ENCODE measurements around the gene ZFP36L2.
"Not testable (repeated sequence)": the region's sequence is repeated elsewhere in the genome, so short reads cannot be mapped to it uniquely, and the experiment has no call there.

Gene ZFP36L2

GRCh38 chr2:43210125-43210466, 16.3 kb downstream of the ZFP36L2 start:
- DNase-seq (ENCODE audit: low read depth in 2 of 3, low spot score in 2 of 3), result no peak

DNA sequence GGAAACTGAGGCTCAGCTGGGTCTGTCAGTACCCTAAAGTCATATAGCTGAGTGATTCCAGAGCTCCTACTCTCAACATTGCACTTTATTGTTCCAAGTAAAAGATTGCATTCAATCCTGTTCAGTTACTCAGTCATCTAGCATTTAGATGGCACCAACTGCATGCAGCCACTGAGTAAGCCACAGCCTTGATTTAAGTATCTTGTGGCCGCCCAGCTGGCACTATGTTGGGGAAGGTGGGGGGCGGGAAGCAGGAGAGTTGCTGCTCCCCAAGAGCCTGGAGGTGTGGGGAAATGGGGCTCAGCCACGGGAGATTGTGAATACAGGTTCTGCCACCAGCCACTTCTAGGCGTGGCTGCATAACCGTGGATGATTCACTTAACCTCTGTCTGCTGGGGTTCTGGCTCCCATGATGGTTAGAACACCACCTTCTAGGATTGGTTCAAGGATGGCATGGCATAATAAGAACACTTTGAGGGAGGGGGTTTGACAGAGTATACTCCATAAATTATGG, 17.1 kb downstream of the ZFP36L2 start:
- no peak for DNase-seq (ENCODE audit: low read depth in 2 of 3, low spot score in 2 of 3)

DNA sequence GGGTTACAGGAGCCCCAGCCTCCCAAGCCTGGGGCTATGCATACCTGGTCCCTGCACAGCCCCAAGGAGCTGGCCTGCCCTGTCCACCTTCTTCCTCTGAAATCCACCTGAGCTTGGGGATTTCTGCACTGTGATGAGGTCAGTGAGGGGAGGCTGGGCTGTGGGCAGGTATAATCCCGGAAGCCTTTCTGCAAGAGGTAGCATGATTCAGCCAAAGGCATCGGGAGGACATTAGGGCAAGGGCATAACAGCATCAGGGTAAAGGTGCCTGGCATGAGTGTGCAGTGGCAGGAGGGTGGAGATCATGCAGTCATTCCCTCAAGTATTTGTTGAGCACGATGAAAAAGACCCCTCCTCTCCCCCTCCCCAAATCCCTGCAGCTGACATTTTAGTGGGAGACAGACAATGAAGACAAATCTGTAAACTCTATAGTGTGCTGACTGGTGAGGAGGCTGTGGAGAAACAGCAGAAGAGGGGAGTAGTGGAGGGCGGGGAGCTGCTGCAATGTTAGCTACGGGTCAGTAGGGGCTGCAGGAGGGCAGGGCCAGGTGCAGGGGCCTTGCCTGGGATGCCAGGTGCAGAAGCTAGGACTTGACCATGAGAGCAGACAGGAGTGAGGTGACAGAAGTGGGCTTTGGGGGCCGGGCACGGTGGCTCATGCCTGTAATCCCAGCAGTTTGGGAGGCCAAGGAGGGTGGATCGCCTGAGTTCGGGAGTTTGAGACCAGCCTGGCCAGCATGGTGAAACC, 18.7 kb downstream of the ZFP36L2 start:
- no peak for DNase-seq (ENCODE audit: low read depth in 2 of 3, low spot score in 2 of 3)

- DNase-seq (ENCODE audit: low read depth in 2 of 3, low spot score in 2 of 3), result no peak
Observed at GRCh38 chr2:43206602-43207001, 19.8 kb downstream of the ZFP36L2 start.

DNA sequence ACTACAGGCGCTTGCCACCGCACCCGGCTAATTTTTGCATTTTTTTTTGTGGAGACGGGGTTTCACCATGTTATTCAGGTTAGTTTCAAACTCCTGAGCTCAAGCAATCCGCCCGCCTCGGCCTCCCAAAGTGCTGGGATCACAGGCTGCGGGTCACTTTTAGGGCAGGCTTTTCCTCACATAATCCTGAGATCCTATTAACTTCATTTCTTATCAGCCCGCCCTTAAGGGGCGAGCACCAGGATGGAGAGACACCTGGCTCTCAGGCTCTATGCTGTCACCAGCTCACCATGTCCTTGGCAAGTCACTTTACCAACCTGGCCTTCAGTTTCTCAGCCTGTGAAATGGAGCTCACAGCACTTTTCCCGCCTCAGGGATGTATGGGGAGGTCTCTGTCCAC, 23.0 kb downstream of the ZFP36L2 start:
- no peak for DNase-seq (ENCODE audit: low read depth in 2 of 3, low spot score in 2 of 3)

GRCh38 chr2:43202289-43202688, 24.1 kb downstream of the ZFP36L2 start:
- DNase-seq (ENCODE audit: low read depth in 2 of 3, low spot score in 2 of 3), result no peak

DNA sequence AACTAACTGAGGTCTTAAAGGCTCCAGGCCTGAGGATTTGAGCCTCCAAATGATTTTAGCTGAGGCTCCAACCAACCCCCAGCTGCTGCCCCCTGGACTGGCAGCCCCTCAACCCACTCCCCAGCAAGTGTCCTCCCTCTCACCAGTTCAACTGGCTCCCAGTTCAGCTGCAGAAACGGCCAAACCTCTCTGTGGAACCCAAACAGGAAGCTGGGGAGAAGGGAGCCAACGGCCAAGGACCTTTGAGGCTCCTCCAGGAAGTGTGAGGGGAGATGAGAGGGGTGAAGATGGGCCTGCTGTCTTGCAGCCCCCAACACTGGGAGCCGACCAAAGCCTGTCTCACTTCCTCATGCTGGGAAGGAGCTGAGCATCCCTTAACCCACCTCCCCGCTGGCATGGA, 24.9 kb downstream of the ZFP36L2 start:
- DNase-seq (ENCODE audit: low read depth in 2 of 3, low spot score in 2 of 3), result no peak

DNA sequence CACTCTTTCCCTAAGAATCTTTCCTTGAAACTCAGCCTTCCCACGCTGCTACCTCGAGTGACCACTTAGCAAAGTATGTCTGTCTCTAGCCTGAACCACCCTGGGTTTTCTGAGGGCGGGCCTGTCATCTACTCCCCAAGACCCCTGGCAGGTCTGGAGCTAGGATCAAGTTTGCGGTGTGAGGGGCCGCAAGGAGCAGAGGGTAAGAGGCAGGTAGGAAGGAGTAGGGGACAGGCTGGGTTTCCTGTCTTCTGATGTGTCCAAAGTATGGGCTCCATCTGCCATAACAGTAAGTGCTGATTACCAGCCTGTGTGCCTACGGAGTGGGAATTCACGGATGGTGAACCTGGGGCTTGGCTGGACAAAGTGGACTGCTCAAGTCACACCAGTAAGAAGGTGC, 25.4 kb downstream of the ZFP36L2 start:
- no peak for DNase-seq (ENCODE audit: low read depth in 2 of 3, low spot score in 2 of 3)

DNA sequence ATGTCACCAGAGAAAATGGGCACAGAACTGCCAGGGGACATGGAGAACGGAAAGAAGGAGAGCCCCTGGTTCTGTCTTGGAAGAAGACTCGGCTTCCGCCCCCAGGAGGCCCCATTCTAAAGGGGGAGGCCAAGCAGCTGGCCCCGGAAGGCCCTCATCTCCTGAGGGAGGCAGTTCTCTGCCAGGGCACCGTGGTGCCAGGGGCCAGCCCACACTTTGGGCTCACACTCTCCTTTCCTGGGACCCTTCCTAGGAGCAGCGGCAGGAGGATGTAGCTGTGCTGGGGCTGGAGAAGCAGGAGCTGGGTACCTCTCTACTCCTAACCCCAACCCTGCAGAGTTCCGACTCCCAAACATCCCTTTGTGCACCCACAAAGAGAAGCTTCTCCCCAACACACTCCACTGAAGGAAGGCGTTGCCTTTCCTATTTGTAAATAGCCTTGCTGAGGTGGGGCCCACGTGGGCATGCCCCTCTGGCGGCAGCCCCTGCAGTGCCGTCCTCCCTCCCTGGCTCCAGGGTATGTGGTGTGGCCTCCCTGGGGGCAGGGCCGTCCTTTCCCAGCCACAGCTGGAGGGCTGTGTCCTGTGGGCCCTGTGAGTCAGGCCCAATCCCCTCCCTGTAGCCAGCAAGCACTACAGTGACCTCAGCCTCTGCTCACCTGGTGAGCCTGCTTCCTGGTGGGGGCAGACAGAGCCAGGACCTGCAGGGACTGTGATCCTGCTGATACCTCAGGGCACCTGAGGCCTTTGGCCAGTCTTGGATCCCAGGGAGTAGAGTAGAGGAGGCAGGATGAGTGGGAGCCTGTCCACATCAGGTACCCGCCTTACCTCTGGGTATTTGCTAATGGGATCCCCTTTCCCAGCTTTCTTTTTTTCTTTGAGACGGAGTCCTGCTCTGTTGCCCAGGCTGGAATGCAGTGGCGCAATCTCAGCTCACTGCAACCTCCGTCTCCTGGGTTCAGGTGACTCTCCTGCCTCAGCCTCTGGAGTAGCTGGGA, 26.6 kb downstream of the ZFP36L2 start:
- no peak for DNase-seq (ENCODE audit: low read depth in 2 of 3, low spot score in 2 of 3)

- DNase-seq (ENCODE audit: low read depth in 2 of 3, low spot score in 2 of 3), result no peak
Observed at GRCh38 chr2:43198263-43198662, 28.1 kb downstream of the ZFP36L2 start.

DNA sequence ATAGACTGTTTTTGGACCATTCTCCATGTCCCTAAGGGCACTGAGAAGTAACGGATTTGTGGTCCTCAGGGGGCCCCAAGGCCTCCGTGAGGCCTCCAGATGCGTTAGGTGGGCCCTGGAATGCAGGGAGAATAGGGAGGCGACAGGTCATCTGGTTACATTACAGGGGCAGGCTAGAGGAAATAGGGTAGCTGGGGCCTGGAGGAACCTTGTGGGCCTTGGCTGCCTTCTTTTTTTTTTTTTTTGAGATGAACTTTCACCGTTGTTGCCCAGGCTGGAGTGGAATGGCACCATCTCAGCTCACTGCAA, 28.9 kb downstream of the ZFP36L2 start:
- DNase-seq (ENCODE audit: low read depth in 2 of 3, low spot score in 2 of 3), result no peak

GRCh38 chr2:43196768-43197587, 29.4 kb downstream of the ZFP36L2 start:
- DNase-seq (ENCODE audit: low read depth in 2 of 3, low spot score in 2 of 3), result no peak

DNA sequence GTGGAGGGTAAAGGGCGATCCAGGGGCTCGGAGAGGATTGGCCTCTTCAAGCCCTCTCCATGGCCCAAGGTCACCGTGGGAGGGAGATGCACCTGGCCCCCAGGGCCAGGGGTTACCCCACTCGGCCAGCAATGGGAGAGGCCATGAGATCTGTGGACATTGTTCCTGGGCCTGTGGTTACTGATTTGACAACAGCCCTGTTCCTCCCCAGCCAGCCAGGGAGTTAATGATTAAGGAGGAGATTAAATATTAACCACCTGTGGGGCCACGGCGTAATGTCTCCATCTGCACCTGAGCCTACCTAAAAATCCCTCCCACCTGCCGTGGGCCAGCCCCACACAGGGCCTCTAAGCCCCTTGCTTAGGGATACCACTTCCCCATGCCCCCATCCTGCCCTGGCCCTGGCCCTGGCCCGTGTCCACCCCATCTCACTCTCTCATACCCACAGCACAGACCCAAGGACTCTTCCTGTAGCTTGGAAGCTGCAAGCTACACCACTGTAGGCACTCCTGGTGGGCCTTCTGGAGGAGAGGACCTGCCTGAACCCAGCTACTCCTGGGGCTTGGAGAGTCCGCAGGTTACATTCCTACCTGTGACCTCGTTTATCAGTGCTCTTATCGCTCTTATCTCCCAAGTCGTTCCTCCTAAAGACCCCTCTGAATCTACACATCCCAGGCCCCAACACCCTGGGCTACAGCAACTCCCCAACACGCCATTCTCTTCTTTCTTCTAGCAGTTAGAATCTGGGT, 32.1 kb downstream of the ZFP36L2 start:
- no peak for DNase-seq (ENCODE audit: low read depth in 2 of 3, low spot score in 2 of 3)

DNA sequence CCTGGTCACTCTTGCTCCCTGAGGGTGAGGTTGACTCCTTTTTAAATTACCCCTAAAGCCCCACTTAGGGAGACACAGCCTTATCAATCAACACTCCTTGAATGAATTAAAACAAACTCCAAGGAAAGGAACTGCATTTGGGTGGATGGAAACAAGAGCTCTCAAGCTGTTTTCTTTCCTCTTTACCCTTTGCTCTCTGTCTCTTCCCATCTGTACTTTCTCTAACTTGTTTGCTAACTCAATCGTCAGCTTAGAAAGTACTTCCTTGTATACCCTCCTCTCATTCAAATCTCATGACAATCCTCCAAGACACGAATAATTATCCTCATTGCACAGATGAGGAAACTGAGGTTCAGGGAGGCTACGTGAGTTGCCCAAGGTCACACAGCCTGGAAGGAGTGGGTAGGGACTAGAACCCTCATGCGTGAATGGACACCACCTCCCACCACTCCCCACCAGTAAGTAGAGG, 32.7 kb downstream of the ZFP36L2 start:
- DNase-seq (ENCODE audit: low read depth in 2 of 3, low spot score in 2 of 3), result no peak

GRCh38 chr2:43192744-43193651, 33.4 kb downstream of the ZFP36L2 start:
- no peak for DNase-seq (ENCODE audit: low read depth in 2 of 3, low spot score in 2 of 3)

- DNase-seq (ENCODE audit: low read depth in 2 of 3, low spot score in 2 of 3), result no peak
Observed at GRCh38 chr2:43191947-43192516, 34.4 kb downstream of the ZFP36L2 start.

GRCh38 chr2:43190311-43191052, 35.9 kb downstream of the ZFP36L2 start:
- DNase-seq (ENCODE audit: low read depth in 2 of 3, low spot score in 2 of 3), result no peak

GRCh38 chr2:43189861-43190260, 36.5 kb downstream of the ZFP36L2 start:
- DNase-seq (ENCODE audit: low read depth in 2 of 3, low spot score in 2 of 3), result not testable (repeated sequence)
